ENCODE data around the gene MALT1.
"Not testable (repeated sequence)": the region's sequence is repeated elsewhere in the genome, so short reads cannot be mapped to it uniquely, and the experiment has no call there.

MALT1 gene, protein sequence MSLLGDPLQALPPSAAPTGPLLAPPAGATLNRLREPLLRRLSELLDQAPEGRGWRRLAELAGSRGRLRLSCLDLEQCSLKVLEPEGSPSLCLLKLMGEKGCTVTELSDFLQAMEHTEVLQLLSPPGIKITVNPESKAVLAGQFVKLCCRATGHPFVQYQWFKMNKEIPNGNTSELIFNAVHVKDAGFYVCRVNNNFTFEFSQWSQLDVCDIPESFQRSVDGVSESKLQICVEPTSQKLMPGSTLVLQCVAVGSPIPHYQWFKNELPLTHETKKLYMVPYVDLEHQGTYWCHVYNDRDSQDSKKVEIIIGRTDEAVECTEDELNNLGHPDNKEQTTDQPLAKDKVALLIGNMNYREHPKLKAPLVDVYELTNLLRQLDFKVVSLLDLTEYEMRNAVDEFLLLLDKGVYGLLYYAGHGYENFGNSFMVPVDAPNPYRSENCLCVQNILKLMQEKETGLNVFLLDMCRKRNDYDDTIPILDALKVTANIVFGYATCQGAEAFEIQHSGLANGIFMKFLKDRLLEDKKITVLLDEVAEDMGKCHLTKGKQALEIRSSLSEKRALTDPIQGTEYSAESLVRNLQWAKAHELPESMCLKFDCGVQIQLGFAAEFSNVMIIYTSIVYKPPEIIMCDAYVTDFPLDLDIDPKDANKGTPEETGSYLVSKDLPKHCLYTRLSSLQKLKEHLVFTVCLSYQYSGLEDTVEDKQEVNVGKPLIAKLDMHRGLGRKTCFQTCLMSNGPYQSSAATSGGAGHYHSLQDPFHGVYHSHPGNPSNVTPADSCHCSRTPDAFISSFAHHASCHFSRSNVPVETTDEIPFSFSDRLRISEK

GRCh38 chr18:58671111-58671631 is at the start of gene MALT1:
MALT1 (plus strand) TSS chr18:58671465; CDS start chr18:58671644, 179 bp downstream.
- DNase-seq = peak; percentile 20 to 91 (median 82)

DNA sequence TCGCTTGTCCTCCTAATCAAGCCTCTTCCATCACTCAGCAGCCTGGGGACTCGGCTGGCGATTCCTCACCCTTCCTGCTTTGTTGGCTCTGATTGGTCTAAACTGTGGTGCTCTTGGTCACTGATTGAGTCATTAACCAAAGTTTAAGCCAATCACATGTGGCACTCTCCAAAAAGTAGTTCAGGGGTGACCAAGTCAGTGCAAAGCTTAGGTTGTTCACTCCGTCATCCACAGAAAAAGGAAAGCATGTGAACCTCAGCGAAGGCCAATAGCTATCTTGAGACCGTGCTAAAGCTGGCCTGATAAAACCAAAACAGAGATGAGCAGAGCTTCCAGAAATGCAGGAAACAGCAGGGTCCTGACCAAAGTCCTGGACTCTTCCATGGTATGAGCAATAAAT is 47.3 kb upstream of the MALT1 start:
- DNase-seq = no peak

- DNase-seq = no peak
These were observed 45.4 kb upstream of the MALT1 start for GRCh38 chr18:58625839-58626238.

DNA sequence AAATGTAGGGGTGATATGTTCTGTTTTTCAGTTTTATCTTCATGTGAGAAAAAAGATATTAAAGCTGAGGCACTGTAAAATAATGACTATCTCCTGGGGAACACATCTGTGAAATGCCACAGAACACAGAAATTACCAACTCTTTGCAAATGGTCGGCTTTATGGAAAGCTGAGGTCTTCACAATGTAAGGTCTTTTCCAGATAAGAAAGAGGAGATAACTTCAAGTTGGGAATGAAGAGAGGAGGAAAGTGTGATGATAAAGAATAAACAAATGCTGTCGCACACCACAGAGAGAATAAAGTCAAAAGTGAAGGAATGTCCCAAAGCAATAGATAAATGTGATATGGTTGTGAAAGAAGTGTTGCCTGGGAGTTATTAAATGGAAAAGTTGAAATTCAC is 41.2 kb upstream of the MALT1 start:
- DNase-seq = no peak

DNA sequence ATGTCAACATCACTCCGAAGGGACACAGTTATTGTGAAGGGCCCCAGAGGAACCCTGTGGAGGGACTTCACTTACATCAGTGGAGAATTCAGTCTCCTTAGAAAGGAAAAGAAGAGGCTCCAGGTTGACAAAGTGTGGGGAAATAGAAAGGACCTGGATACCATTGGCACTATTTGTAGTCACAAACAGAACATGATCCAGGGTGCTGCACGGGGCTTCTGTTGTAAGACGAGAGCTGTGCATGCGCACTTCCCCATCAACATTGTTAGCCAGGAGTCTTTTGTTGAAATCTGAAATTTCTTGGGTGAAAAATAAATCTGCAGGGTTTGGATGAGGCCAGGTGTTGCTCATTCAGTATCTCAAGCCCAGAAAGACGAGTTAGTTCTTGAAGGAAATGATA is 40.0 kb upstream of the MALT1 start:
- no peak for DNase-seq

- peak in 21 of 58 donors; percentile 1 to 46 (median 8) for DNase-seq
These were observed 38.7 kb upstream of the MALT1 start for GRCh38 chr18:58632552-58632951.

- DNase-seq = no peak
These were observed 37.4 kb upstream of the MALT1 start for GRCh38 chr18:58633874-58634273.

DNA sequence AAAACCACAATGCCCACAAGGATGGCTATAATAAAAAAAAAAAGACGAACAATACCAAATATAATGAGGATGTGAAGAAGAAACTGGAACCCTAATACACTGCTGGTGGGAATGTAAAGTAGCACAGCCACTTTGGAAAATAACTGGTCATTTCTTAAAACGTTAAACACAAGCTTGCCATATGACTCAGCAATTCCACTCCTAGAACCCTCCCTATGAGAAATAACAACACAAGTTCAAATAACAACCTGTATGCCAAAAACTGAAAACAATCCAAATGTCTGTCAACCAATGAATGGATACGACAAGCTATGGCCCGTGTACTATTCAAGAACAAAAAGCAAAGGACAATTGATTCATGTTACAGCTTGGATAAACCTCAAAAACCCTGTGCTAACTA is 35.4 kb upstream of the MALT1 start:
- DNase-seq = no peak

- no peak for DNase-seq
These were observed 34.1 kb upstream of the MALT1 start for GRCh38 chr18:58637197-58637596.

GRCh38 chr18:58637946-58638345 is 33.3 kb upstream of the MALT1 start:
- DNase-seq = no peak

GRCh38 chr18:58638441-58638840 is 32.8 kb upstream of the MALT1 start:
- no peak for DNase-seq

- no peak for DNase-seq
These were observed 32.0 kb upstream of the MALT1 start for GRCh38 chr18:58639237-58639636.

GRCh38 chr18:58639751-58640427 is 31.4 kb upstream of the MALT1 start:
- peak in 2 of 58 donors; percentile 4 to 23 for DNase-seq

- no peak for DNase-seq
These were observed 30.8 kb upstream of the MALT1 start for GRCh38 chr18:58640428-58640805.

DNA sequence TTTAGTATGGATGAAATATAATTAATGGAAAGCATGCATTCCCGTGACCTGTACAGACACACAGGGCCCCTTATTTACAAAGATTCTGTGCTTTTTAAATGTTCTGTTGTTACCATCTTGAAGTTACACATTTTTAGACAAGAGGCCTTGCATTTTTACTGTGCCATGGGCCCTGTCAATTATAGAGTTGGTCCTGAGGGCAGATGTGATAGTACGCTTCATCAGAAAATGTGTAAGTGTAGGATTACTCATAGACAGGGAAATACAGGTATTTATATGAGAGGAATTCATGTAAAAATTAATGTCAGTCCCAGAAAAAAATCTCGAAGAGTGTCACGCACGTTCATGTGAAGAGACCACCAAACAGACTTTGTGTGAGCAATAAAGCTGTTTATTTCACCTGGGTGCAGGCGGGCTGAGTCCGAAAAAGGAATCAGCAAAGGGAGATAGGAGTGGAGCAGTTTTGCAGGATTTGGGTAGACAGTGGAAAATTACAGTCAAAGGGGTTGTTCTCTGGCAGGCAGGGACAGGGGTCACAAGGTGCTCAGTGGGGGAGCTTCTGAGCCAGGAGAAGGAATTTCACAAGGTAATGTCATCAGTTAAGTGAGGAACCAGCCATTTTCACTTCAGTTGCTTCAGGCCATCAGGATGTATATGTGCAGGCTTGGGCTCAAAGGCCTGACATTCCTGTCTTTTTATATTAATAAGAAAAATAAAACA is 30.2 kb upstream of the MALT1 start:
- no peak for DNase-seq

DNA sequence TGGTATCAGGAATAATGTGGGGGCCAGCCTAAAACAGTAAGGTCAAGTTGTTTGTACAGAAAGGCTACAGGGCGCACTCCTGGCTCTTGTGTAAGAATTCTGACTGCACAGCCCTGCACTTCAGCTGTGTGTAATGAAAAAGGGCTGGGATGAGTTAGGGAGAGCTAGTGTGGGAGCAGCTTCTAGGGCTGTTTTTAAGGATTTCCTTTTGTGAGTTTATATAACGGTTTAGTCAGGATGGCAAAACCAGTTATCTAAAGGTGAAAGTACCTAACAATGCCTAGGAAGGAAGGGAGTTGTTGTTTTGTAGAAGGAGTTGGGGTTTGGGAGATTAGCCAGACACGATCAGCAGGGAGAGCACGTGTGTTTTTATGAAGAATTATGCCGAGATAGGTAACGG is 27.7 kb upstream of the MALT1 start:
- not testable (repeated sequence) for DNase-seq

- no peak for DNase-seq
These were observed 25.9 kb upstream of the MALT1 start for GRCh38 chr18:58645398-58645797.

GRCh38 chr18:58646334-58646862 is 24.9 kb upstream of the MALT1 start:
- no peak for DNase-seq

GRCh38 chr18:58649966-58650816 is 21.1 kb upstream of the MALT1 start:
- no peak for DNase-seq

DNA sequence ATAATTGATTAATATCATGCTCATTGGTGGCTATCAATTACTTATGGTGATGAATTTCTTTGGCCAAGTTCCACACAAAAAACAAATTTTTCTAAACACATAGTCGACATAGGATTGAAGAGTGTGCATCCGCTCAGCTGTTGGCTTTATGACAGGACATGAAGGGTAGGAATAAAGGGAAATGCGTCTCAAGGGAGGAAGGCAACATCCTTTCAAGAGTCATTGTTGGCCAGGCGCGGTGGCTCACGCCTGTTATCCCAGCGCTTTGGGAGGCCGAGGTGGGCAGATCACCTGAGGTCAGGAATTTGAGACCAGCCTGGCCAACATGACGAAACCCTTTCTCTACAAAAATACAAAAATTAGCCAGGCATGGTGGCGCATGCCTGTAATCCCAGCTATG is 20.4 kb upstream of the MALT1 start:
- DNase-seq = not testable (repeated sequence)

All from anterior cingulate cortex (tissue), 58 donors.